Ishikawa (cell line): ENCODE data around the gene GPR63.

ENCODE experiments used
- CEBPB ChIP-seq: IDR thresholded peaks from 2 replicates; pipeline ENCODE4 v1.6.1; 2012
- CREB1 ChIP-seq: IDR thresholded peaks from 2 replicates; pipeline ENCODE4 v1.6.1; 2012; ENCODE audit warnings: low read depth
- EGR1 ChIP-seq: IDR thresholded peaks from 2 replicates; pipeline ENCODE4 v1.6.1; 2012
- EP300 ChIP-seq: IDR thresholded peaks from 2 replicates; pipeline ENCODE4 v1.6.1; 2012; ENCODE audit warnings: borderline replicate concordance
- FOXM1 ChIP-seq: IDR thresholded peaks from 2 replicates; pipeline ENCODE4 v1.6.1; 2012; ENCODE audit warnings: low read depth, borderline replicate concordance
- MAX ChIP-seq: IDR thresholded peaks from 2 replicates; pipeline ENCODE4 v1.6.1; 2012
- NFIC ChIP-seq: IDR thresholded peaks from 2 replicates; pipeline ENCODE4 v1.6.1; 2012
- RAD21 ChIP-seq: IDR thresholded peaks from 2 replicates; pipeline ENCODE4 v1.6.1; 2012; ENCODE audit warnings: low read depth
- REST ChIP-seq: IDR thresholded peaks from 2 replicates; pipeline ENCODE4 v1.6.1; 2012; ENCODE audit warnings: low read depth, mild to moderate bottlenecking
- TAF1 ChIP-seq: IDR thresholded peaks from 2 replicates; pipeline ENCODE4 v1.6.1; 2012; ENCODE audit warnings: low read depth, mild to moderate bottlenecking
- TCF12 ChIP-seq: IDR thresholded peaks from 2 replicates; pipeline ENCODE4 v1.6.1; 2012; ENCODE audit warnings: low read depth
- TEAD4 ChIP-seq: IDR thresholded peaks from 2 replicates; pipeline ENCODE4 v1.6.1; 2012
- USF1 ChIP-seq: IDR thresholded peaks from 2 replicates; pipeline ENCODE4 v1.6.1; 2012
- YY1 ChIP-seq: IDR thresholded peaks from 2 replicates; pipeline ENCODE4 v1.6.1; 2012; ENCODE audit warnings: low read depth
- ZBTB7A ChIP-seq: IDR thresholded peaks from 2 replicates; pipeline ENCODE4 v1.6.1; 2012; ENCODE audit warnings: low read depth

The GPR63 gene

DNA sequence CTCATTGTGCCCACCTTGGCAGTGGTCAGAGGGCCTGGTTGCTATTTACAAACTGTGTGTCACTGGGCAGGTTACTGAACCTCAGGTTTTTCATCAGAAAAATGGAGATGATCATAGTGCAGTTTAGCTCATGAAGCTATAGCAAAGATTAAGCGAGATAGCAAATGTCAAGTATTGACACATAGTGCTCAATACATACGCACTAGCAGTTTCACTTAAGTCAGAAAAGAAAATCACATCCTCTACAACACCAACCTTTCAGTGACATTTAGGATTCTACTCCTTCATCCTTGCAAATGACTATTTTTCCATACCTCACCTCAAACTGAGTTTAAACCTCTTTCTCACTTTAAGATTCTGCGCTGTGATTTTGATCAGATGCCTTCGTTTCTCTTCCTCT, 16.2 kb downstream of the GPR63 start:
- TF ChIP-seq ZBTB7A, result no peak
- no peak for TF ChIP-seq FOXM1
- no peak for TF ChIP-seq NFIC
- TF ChIP-seq EP300, result no peak
- no peak for TF ChIP-seq TCF12

DNA sequence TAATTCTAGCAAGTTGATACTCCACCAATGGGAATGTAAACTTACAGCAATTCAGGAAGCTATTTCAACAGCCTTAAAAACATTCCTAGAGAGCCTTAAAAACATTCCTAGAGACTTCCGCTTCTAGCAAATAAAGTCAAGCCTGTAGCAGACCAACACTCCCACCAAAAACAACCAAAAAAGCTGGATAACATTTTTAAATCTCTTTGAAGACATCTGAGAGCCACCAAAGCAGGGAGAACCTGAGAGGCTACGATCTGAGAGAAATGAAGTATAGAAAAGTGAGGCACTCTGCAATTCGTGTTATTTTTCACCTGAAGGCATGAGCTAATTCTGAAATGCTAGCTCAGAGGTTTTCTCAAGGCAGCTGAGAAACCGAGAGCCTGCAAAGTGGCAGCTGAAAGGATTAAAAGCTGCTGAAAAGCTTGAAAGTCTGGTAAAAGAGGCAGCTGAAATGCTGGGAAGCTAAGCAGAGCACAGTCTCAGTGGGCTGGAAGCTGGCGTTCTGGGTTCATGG, 20.9 kb downstream of the GPR63 start:
- TF ChIP-seq EGR1, result no peak
- no peak for TF ChIP-seq REST
- TF ChIP-seq EP300, result no peak
- no peak for TF ChIP-seq CEBPB
- no peak for TF ChIP-seq FOXM1
- TF ChIP-seq ZBTB7A, result no peak
- TF ChIP-seq TEAD4, result no peak
- TF ChIP-seq TAF1, result no peak
- no peak for TF ChIP-seq MAX
- TF ChIP-seq YY1, result no peak
- no peak for TF ChIP-seq USF1
- no peak for TF ChIP-seq TCF12
- TF ChIP-seq NFIC, result no peak
- no peak for TF ChIP-seq RAD21
- no peak for TF ChIP-seq CREB1

GRCh38 chr6:96814625-96815024, 22.7 kb downstream of the GPR63 start:
- TF ChIP-seq RAD21 (no peak), REST (no peak), TCF12 (no peak), TAF1 (no peak), CEBPB (no peak), ZBTB7A (no peak), MAX (no peak), YY1 (no peak), CREB1 (no peak), EP300 (no peak), USF1 (no peak), EGR1 (no peak), NFIC (no peak), TEAD4 (no peak), FOXM1 (no peak)

GRCh38 chr6:96812077-96812703, 25.1 kb downstream of the GPR63 start:
- no peak for TF ChIP-seq CREB1

DNA sequence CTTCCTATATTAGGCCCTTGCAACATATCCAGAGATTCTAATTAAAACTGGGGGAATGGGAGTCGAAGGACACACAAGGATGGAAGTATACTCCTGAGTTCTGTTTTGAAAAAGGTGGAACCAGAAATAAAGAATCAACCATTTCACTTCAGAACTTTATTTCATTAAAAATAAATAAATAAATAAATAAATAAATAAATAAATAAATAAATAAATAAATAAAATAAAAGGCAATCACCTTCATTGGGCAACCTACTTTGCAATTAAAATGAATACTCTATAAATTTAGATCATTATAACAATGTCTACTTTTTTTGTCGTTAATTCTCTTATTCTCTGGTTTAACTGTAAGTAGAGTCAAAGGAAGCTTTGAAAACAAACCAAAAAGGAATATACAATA, 25.6 kb downstream of the GPR63 start:
- no peak for TF ChIP-seq YY1
- no peak for TF ChIP-seq CEBPB
- TF ChIP-seq MAX, result no peak
- no peak for TF ChIP-seq RAD21
- no peak for TF ChIP-seq EGR1
- TF ChIP-seq CREB1, result no peak
- TF ChIP-seq FOXM1, result no peak
- TF ChIP-seq USF1, result no peak
- TF ChIP-seq NFIC, result no peak
- TF ChIP-seq TEAD4, result no peak
- no peak for TF ChIP-seq TCF12
- TF ChIP-seq EP300, result no peak

DNA sequence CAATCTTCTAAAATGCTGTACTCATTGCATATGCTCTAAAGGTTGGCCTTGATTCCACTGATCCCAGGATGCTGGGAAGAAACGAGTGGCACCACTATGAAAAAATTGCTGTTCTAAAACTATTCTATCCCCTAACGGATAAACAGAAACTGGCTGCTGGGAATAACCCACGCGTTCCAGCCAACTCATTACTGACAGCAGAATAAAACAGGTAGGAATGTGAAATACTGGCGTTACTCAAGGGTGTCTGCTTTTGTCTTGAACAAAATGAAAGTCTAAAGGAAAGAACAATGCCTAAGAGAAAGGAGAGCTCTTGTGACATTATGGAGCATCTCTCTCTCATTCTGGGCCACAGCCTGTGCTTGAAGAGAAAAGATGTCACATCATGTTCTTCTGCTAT, 26.1 kb downstream of the GPR63 start:
- TF ChIP-seq USF1 (no peak), REST (no peak), NFIC (no peak), EP300 (no peak), TAF1 (no peak), TCF12 (no peak), CEBPB (no peak), RAD21 (no peak), YY1 (no peak), ZBTB7A (no peak), CREB1 (no peak), MAX (no peak)
